GM12875 (cell line): Measurements from ENCODE around the gene LYPD1.

Experiments used
- H3K4me3 ChIP-seq: one replicate; pipeline ENCODE4 v1.5.1; 2011; ENCODE audit warnings: low read depth, low read length, control low read depth
- CTCF ChIP-seq: IDR thresholded peaks from 2 replicates; pipeline ENCODE4 v1.5.1; 2011; ENCODE audit warnings: low read depth, mild to moderate bottlenecking, control low read depth, inconsistent platforms, low read length, moderate library complexity, borderline replicate concordance; ENCODE audit not compliant: insufficient read depth

LYPD1 gene

GRCh38 chr2:132611719-132612118 is 58.3 kb downstream of the LYPD1 start:
- no peak for TF ChIP-seq CTCF

GRCh38 chr2:132609101-132609890 is 60.7 kb downstream of the LYPD1 start:
- no peak overlapping the region for H3K4me3 ChIP-seq
- TF ChIP-seq CTCF = no peak

More at GRCh38 chr2:132611719-132612118, 58.3 kb downstream of the LYPD1 start:
- no peak overlapping the region for H3K4me3 ChIP-seq

GRCh38 chr2:132608311-132608710 is 61.7 kb downstream of the LYPD1 start:
- TF ChIP-seq CTCF = no peak
- H3K4me3 ChIP-seq = no peak overlapping the region

- TF ChIP-seq CTCF = no peak
- H3K4me3 ChIP-seq = no peak overlapping the region
Measured at GRCh38 chr2:132607426-132608090, 62.4 kb downstream of the LYPD1 start.

- no peak overlapping the region for H3K4me3 ChIP-seq
- TF ChIP-seq CTCF = no peak
Measured at GRCh38 chr2:132606649-132607048, 63.4 kb downstream of the LYPD1 start.

GRCh38 chr2:132605236-132606180 is 64.5 kb downstream of the LYPD1 start:
- TF ChIP-seq CTCF = no peak
- no peak overlapping the region for H3K4me3 ChIP-seq
